GM12891 (cell line): Measurements from ENCODE around the gene HS1BP3.

Experiments used
- DNase-seq: peaks from one replicate; pipeline ENCODE4 v3.0.0; 2011; ENCODE audit warnings: low spot score; ENCODE audit not compliant: insufficient read length
- FAIRE-seq: peaks from 2 replicates; lab custom pipeline; 2011; peaks lifted over from hg19 to GRCh38; lab: Jason Lieb, UNC
- PAX5 ChIP-seq: IDR thresholded peaks from 2 replicates; pipeline ENCODE4 v1.6.1; 2011; ENCODE audit warnings: low read length, moderate library complexity, mild to moderate bottlenecking; ENCODE audit not compliant: insufficient read depth, severe bottlenecking
- POLR2A ChIP-seq: IDR thresholded peaks from 2 replicates; pipeline ENCODE4 v1.6.1; 2011; ENCODE audit warnings: low read depth, low read length, control low read depth
- POLR2AphosphoS5 ChIP-seq: IDR thresholded peaks from 2 replicates; pipeline ENCODE4 v1.6.1; 2011; ENCODE audit warnings: low read depth, low read length, control low read depth
- POU2F2 ChIP-seq: IDR thresholded peaks from 2 replicates; pipeline ENCODE4 v1.6.1; 2011; ENCODE audit warnings: low read depth, mild to moderate bottlenecking, control low read depth, low read length, moderate library complexity
- SPI1 ChIP-seq: IDR thresholded peaks from 2 replicates; pipeline ENCODE4 v1.6.1; 2011; ENCODE audit warnings: low read depth, low read length, control low read depth
- TAF1 ChIP-seq: IDR thresholded peaks from 2 replicates; pipeline ENCODE4 v1.6.1; 2011; ENCODE audit warnings: low read depth, low read length, control low read depth

Gene HS1BP3

GRCh38 chr2:20620271-20620681 lies 30.6 kb downstream of the HS1BP3 start:
- DNase-seq (no peak), FAIRE-seq (no peak)
- no peak for TF ChIP-seq POU2F2
- no peak for TF ChIP-seq TAF1
- no peak for TF ChIP-seq PAX5
- no peak for TF ChIP-seq POLR2A
- no peak for TF ChIP-seq SPI1
- TF ChIP-seq POLR2AphosphoS5, result no peak

GRCh38 chr2:20619624-20620024 lies 31.3 kb downstream of the HS1BP3 start:
- DNase-seq, result no peak
- no peak for FAIRE-seq
- TF ChIP-seq POLR2AphosphoS5 (no peak), POU2F2 (no peak), TAF1 (no peak), SPI1 (no peak), POLR2A (no peak), PAX5 (no peak)

- TF ChIP-seq POU2F2, result no peak
- no peak for TF ChIP-seq TAF1
- TF ChIP-seq SPI1, result no peak
- no peak for TF ChIP-seq PAX5
- no peak for TF ChIP-seq POLR2A
- no peak for TF ChIP-seq POLR2AphosphoS5
Measured at GRCh38 chr2:20618886-20619521, 31.9 kb downstream of the HS1BP3 start.

GRCh38 chr2:20618468-20618885 lies 32.4 kb downstream of the HS1BP3 start:
- FAIRE-seq, result no peak
- DNase-seq, result no peak
- no peak for TF ChIP-seq PAX5
- no peak for TF ChIP-seq POLR2AphosphoS5

More at GRCh38 chr2:20618886-20619521, 31.9 kb downstream of the HS1BP3 start:
- FAIRE-seq (no peak), DNase-seq (no peak)

- TF ChIP-seq PAX5 (no peak), POU2F2 (no peak), SPI1 (no peak), POLR2A (no peak), TAF1 (no peak), POLR2AphosphoS5 (no peak)
- FAIRE-seq (no peak), DNase-seq (no peak)
Measured at GRCh38 chr2:20617892-20618467, 32.9 kb downstream of the HS1BP3 start.

GRCh38 chr2:20617081-20617575 lies 33.8 kb downstream of the HS1BP3 start:
- TF ChIP-seq TAF1, result no peak
- no peak for TF ChIP-seq POLR2AphosphoS5
- no peak for TF ChIP-seq PAX5
- no peak for TF ChIP-seq POU2F2
- TF ChIP-seq SPI1, result no peak
- TF ChIP-seq POLR2A, result no peak
- no peak for FAIRE-seq

GRCh38 chr2:20616341-20616871 lies 34.5 kb downstream of the HS1BP3 start:
- DNase-seq, result no peak
- TF ChIP-seq SPI1 (no peak), TAF1 (no peak), POLR2AphosphoS5 (no peak), POLR2A (no peak)
- FAIRE-seq, result no peak

More at GRCh38 chr2:20617081-20617575, 33.8 kb downstream of the HS1BP3 start:
- no peak for DNase-seq

- TF ChIP-seq POLR2A (no peak), TAF1 (no peak), POLR2AphosphoS5 (no peak), POU2F2 (no peak), PAX5 (no peak)
- FAIRE-seq, result no peak
- no peak for DNase-seq
Measured at GRCh38 chr2:20615466-20616241, 35.2 kb downstream of the HS1BP3 start.

- DNase-seq, result no peak
- FAIRE-seq, result no peak
- TF ChIP-seq SPI1 (no peak), POLR2A (no peak), TAF1 (no peak), PAX5 (no peak), POLR2AphosphoS5 (no peak), POU2F2 (no peak)
Measured at GRCh38 chr2:20615068-20615465, 35.8 kb downstream of the HS1BP3 start.
